Osteocyte (in vitro differentiated cells): ENCODE measurements around the gene KIAA0232. TPM values are rescaled to one million over a fixed set of nuclear protein-coding genes. Genes with fewer than 3 reads are reported as not detected.
A peak's percentile ranks its signal among the peaks of the same experiment; 100 is the strongest.

Experiments used
- DNase-seq: peaks from one replicate; pipeline ENCODE4 v3.0.0; 2021; ENCODE audit warnings: mixed read lengths; ENCODE audit not compliant: unreplicated experiment; ENCODE audit errors: extremely low spot score
- H3K27ac Mint-ChIP-seq: one replicate; pipeline ENCODE4 v1.8.0; 2021; ENCODE audit warnings: mild to moderate bottlenecking, mixed read lengths; ENCODE audit not compliant: unreplicated experiment
- H3K27me3 Mint-ChIP-seq: one replicate; pipeline ENCODE4 v1.8.0; 2021; ENCODE audit warnings: mixed read lengths; ENCODE audit not compliant: unreplicated experiment
- H3K36me3 Mint-ChIP-seq: one replicate; pipeline ENCODE4 v1.8.0; 2021; ENCODE audit warnings: mixed read lengths; ENCODE audit not compliant: unreplicated experiment
- H3K4me1 Mint-ChIP-seq: one replicate; pipeline ENCODE4 v1.8.0; 2021; ENCODE audit warnings: mixed read lengths; ENCODE audit not compliant: unreplicated experiment
- H3K4me3 Mint-ChIP-seq: one replicate; pipeline ENCODE4 v1.8.0; 2021; ENCODE audit warnings: mild to moderate bottlenecking, moderate library complexity, mixed read lengths; ENCODE audit not compliant: unreplicated experiment
- H3K9me3 Mint-ChIP-seq: one replicate; pipeline ENCODE4 v1.8.0; 2021; ENCODE audit warnings: mixed read lengths; ENCODE audit not compliant: unreplicated experiment
- total RNA-seq: library from RNA; stranded (reverse); gene quantifications from 2 replicates; pipeline ENCODE4 v1.2.1, GENCODE V29; 2021
- TF ChIP-seq, protein P1 (sequence below): fragments of 200-600 bp; sonication (generic); IDR thresholded peaks from 2 replicates; pipeline ENCODE4 v1.5.0; 2021; ENCODE audit warnings: antibody characterized with exemption, mild to moderate bottlenecking, moderate library complexity

Gene KIAA0232
- total RNA-seq, 1 donor from 2014 or later, result 27.1 TPM

DNA sequence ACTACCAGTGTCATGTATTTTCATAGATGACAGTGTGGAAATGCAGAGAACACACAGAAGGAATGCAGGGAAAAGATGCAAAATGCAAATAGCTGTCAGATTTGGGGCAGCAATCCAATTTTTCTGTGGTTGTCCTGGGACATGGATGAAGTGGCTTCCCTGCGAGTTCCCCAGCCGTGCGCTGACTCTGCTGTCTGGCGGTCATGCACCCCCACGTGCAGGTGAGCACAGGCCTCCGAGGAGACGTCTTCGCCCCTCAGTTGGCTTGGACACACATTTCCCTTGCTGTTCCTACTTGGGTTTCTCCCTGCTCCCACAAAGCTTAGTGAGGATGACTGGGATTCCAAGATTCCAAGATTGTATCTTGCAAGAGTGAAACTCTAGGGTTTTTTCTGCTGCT is 42.2 kb upstream of the KIAA0232 start:
- Mint-ChIP-seq H3K27ac (no peak overlapping the region), H3K36me3 (no peaks in the 10 kb centered on the region), H3K27me3 (peaks cover 5% of the 10 kb centered on the region), H3K9me3 (no peaks in the 10 kb centered on the region), H3K4me1 (no peaks in the 10 kb centered on the region), H3K4me3 (no peak overlapping the region)
- TF ChIP-seq, protein P1, sequence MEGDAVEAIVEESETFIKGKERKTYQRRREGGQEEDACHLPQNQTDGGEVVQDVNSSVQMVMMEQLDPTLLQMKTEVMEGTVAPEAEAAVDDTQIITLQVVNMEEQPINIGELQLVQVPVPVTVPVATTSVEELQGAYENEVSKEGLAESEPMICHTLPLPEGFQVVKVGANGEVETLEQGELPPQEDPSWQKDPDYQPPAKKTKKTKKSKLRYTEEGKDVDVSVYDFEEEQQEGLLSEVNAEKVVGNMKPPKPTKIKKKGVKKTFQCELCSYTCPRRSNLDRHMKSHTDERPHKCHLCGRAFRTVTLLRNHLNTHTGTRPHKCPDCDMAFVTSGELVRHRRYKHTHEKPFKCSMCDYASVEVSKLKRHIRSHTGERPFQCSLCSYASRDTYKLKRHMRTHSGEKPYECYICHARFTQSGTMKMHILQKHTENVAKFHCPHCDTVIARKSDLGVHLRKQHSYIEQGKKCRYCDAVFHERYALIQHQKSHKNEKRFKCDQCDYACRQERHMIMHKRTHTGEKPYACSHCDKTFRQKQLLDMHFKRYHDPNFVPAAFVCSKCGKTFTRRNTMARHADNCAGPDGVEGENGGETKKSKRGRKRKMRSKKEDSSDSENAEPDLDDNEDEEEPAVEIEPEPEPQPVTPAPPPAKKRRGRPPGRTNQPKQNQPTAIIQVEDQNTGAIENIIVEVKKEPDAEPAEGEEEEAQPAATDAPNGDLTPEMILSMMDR, result no peak
- DNase-seq, result no peak

DNA sequence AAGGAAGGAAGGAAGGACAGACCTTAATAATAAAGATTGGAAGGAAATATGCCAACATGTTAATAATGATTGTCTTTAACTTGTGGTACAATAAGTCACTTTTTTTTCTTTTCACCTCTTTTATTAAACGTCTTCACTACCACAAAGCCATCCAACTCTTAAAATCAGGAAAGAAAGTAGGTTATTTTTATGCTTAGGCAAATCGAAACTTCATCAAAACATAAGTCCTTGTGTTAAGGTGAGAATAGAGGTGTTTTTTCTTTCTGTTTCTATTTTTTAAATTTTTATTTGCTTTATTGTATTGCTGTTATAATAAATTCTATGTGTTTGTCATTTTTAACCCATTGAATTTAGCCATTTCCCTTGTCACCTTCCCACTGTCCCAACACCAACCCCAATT is 40.0 kb upstream of the KIAA0232 start:
- TF ChIP-seq, protein P1, result no peak
- H3K4me3 Mint-ChIP-seq, result no peak overlapping the region
- peaks cover 3% of the 10 kb centered on the region for H3K27me3 Mint-ChIP-seq
- H3K4me1 Mint-ChIP-seq, result peaks cover 7% of the 10 kb centered on the region
- no peaks in the 10 kb centered on the region for H3K9me3 Mint-ChIP-seq
- DNase-seq, result no peak
- H3K27ac Mint-ChIP-seq, result no peak overlapping the region
- H3K36me3 Mint-ChIP-seq, result no peaks in the 10 kb centered on the region

DNA sequence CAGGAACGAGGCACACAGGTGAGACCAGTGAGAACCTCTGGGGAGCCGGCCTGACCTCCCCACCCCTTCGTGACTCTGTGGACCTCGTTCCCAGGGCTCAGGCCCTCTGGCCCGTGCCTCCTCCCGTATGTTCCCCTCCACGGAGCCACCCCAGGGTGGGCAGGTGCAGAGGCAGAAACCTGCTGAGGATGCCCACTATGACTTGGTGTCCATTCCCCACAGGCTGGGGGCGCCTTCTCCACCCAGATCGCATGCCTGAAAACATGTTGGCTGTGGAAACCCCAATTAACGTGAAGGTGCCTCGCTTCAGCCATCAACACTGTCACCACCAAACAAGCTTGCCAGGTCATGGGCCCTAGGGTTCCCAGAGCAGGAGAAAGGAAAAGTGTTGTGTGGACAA is 39.5 kb upstream of the KIAA0232 start:
- peaks cover 3% of the 10 kb centered on the region for H3K27me3 Mint-ChIP-seq
- peaks cover 12% of the 10 kb centered on the region for H3K4me1 Mint-ChIP-seq
- H3K27ac Mint-ChIP-seq, result no peak overlapping the region
- H3K36me3 Mint-ChIP-seq, result no peaks in the 10 kb centered on the region
- H3K4me3 Mint-ChIP-seq, result no peak overlapping the region
- DNase-seq, result no peak
- H3K9me3 Mint-ChIP-seq, result no peaks in the 10 kb centered on the region
- TF ChIP-seq, protein P1, result no peak

DNA sequence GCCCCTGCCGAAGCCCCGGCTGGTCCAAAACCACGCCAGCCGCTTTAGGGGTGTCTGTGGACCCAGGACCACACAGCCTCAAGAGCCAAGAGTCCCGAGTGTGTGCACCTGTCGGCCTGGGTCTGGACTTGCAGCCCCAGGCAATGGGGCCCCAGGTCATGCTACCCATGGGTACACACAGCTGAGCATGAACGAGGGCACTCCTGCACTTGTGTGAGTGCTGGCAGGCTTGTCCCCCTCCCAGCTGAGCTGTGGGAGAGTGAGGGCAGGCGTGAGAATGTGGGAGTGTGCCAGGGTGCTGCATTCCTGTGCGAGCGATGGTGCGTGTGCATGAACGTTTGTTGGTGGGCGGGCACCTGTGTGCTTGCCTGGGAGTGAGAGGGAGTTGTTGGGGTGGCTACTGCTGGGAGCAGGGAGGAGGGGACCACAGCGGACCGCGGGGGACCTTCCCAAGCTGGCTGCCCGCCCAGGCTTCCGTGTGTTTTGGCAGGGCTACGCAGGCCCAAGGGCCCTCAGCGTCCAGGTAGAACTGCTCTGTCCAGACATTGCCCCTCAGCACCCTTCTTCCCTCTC is 35.7 kb upstream of the KIAA0232 start:
- TF ChIP-seq, protein P1, result no peak
- H3K27ac Mint-ChIP-seq, result no peak overlapping the region
- no peak overlapping the region for H3K4me3 Mint-ChIP-seq
- no peaks in the 10 kb centered on the region for H3K36me3 Mint-ChIP-seq
- peaks cover 28% of the 10 kb centered on the region for H3K4me1 Mint-ChIP-seq
- no peak for DNase-seq
- peaks cover 3% of the 10 kb centered on the region for H3K27me3 Mint-ChIP-seq
- no peaks in the 10 kb centered on the region for H3K9me3 Mint-ChIP-seq

DNA sequence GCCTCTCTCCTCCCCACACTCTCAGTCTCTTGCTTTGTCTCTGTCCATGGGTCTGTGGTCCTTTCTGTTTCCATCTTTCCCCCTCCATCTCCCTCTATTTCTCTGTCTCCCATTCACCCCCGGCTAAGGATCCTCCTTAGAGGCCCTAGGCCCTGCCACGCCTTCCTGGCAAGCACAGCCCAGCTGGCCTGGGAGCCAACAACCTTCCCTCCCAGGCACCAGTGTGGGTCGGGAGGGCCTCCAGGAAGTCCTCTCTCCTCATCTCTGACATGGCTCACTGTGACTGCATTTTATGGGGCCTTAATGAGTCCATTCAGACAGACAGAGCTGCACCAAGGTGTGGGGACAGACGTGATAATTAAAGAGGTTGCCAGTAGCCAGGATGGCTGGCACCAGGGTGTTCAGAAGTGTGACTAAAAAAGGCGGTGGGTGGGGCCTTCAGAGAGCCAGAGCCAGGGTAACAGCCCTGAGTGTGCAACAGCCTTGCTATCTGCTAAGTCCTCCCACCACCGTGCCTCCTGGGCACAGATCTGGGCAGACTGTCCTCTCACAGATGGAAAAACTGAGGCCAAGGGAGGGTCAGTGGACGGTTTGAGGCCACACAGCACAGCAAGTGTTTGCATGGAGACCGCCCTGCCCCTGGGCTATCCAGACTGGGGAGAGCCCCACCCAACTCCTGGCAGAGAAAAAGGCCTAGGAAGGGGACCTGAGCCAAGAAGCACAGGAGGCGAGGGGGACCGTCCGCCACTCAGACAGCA is 35.1 kb upstream of the KIAA0232 start:
- TF ChIP-seq, protein P1, result no peak
- DNase-seq, result no peak
- H3K27me3 Mint-ChIP-seq, result no peaks in the 10 kb centered on the region
- peaks cover 28% of the 10 kb centered on the region for H3K4me1 Mint-ChIP-seq
- H3K27ac Mint-ChIP-seq, result peak overlapping the region; percentile 52
- H3K9me3 Mint-ChIP-seq, result no peaks in the 10 kb centered on the region
- no peak overlapping the region for H3K4me3 Mint-ChIP-seq
- no peaks in the 10 kb centered on the region for H3K36me3 Mint-ChIP-seq
